ENCODE results near the gene DPP4. TPM values are rescaled to one million over a fixed set of nuclear protein-coding genes. Genes with fewer than 3 reads are reported as not detected.
"Not testable (repeated sequence)": the region's sequence is repeated elsewhere in the genome, so short reads cannot be mapped to it uniquely, and the experiment has no call there.

DPP4 gene
- polyA plus RNA-seq, 2 donors: 0.08 to 0.18 TPM

- H3K4me3 ChIP-seq (ENCODE audit: low read depth in 1 of 2, low read length in 2 of 2): no peak overlapping the region
- WGBS, 2 donors: 89 to 100% methylated on average over 1 of the region's 1 CpG
These were observed 85.4 kb downstream of the DPP4 start for GRCh38 chr2:161988589-161988988.

GRCh38 chr2:161987311-161987710, 86.7 kb downstream of the DPP4 start:
- H3K4me1 ChIP-seq (ENCODE audit: control insufficient read depth in 2 of 2, insufficient read depth in 2 of 2, low read length in 1 of 2): no peaks in the 10 kb centered on the region
- H3K27ac ChIP-seq (ENCODE audit: low read depth in 2 of 2, low read length in 1 of 2): no peak overlapping the region
- H3K4me3 ChIP-seq (ENCODE audit: low read depth in 1 of 2, low read length in 2 of 2): no peak overlapping the region
- H3K9me3 ChIP-seq (ENCODE audit: control insufficient read depth in 2 of 2, insufficient read depth in 1 of 2, low read depth in 1 of 2, low read length in 1 of 2): no peaks in the 10 kb centered on the region
- no peaks in the 10 kb centered on the region for H3K27me3 ChIP-seq (ENCODE audit: control insufficient read depth in 1 of 2, insufficient read depth in 2 of 2, low read length in 2 of 2)
- 78 to 88% methylated on average over 2 of the region's 2 CpGs for WGBS, 2 donors
- H3K36me3 ChIP-seq (ENCODE audit: control insufficient read depth in 2 of 2, insufficient read depth in 2 of 2, low read length in 1 of 2): no peaks in the 10 kb centered on the region

More at GRCh38 chr2:161988589-161988988, 85.4 kb downstream of the DPP4 start:
- no peaks in the 10 kb centered on the region for H3K9me3 ChIP-seq (ENCODE audit: control insufficient read depth in 2 of 2, insufficient read depth in 1 of 2, low read depth in 1 of 2, low read length in 1 of 2)
- no peak overlapping the region for H3K27ac ChIP-seq (ENCODE audit: low read depth in 2 of 2, low read length in 1 of 2)
- no peaks in the 10 kb centered on the region for H3K27me3 ChIP-seq (ENCODE audit: control insufficient read depth in 1 of 2, insufficient read depth in 2 of 2, low read length in 2 of 2)
- H3K36me3 ChIP-seq (ENCODE audit: control insufficient read depth in 2 of 2, insufficient read depth in 2 of 2, low read length in 1 of 2): no peaks in the 10 kb centered on the region
- H3K4me1 ChIP-seq (ENCODE audit: control insufficient read depth in 2 of 2, insufficient read depth in 2 of 2, low read length in 1 of 2): no peaks in the 10 kb centered on the region

- 82 to 89% methylated on average over 1 of the region's 1 CpG for WGBS, 2 donors
- no peaks in the 10 kb centered on the region for H3K9me3 ChIP-seq (ENCODE audit: control insufficient read depth in 2 of 2, insufficient read depth in 1 of 2, low read depth in 1 of 2, low read length in 1 of 2)
These were observed 90.1 kb downstream of the DPP4 start for GRCh38 chr2:161983866-161984265.

GRCh38 chr2:161983331-161983651, 90.7 kb downstream of the DPP4 start:
- H3K4me3 ChIP-seq (ENCODE audit: low read depth in 1 of 2, low read length in 2 of 2): no peak overlapping the region
- no peaks in the 10 kb centered on the region for H3K36me3 ChIP-seq (ENCODE audit: control insufficient read depth in 2 of 2, insufficient read depth in 2 of 2, low read length in 1 of 2)
- no peaks in the 10 kb centered on the region for H3K27me3 ChIP-seq (ENCODE audit: control insufficient read depth in 1 of 2, insufficient read depth in 2 of 2, low read length in 2 of 2)
- no peaks in the 10 kb centered on the region for H3K9me3 ChIP-seq (ENCODE audit: control insufficient read depth in 2 of 2, insufficient read depth in 1 of 2, low read depth in 1 of 2, low read length in 1 of 2)
- H3K4me1 ChIP-seq (ENCODE audit: control insufficient read depth in 2 of 2, insufficient read depth in 2 of 2, low read length in 1 of 2): no peaks in the 10 kb centered on the region
- WGBS, 2 donors: 29 to 47% methylated on average over 1 of the region's 1 CpG
- no peak overlapping the region for H3K27ac ChIP-seq (ENCODE audit: low read depth in 2 of 2, low read length in 1 of 2)

More at GRCh38 chr2:161983866-161984265, 90.1 kb downstream of the DPP4 start:
- H3K27ac ChIP-seq (ENCODE audit: low read depth in 2 of 2, low read length in 1 of 2): no peak overlapping the region
- H3K36me3 ChIP-seq (ENCODE audit: control insufficient read depth in 2 of 2, insufficient read depth in 2 of 2, low read length in 1 of 2): no peaks in the 10 kb centered on the region
- H3K27me3 ChIP-seq (ENCODE audit: control insufficient read depth in 1 of 2, insufficient read depth in 2 of 2, low read length in 2 of 2): no peaks in the 10 kb centered on the region
- H3K4me1 ChIP-seq (ENCODE audit: control insufficient read depth in 2 of 2, insufficient read depth in 2 of 2, low read length in 1 of 2): no peaks in the 10 kb centered on the region
- no peak overlapping the region for H3K4me3 ChIP-seq (ENCODE audit: low read depth in 1 of 2, low read length in 2 of 2)

GRCh38 chr2:161982548-161983330, 91.3 kb downstream of the DPP4 start:
- Histone ChIP-seq H3K4me1 (ENCODE audit: control insufficient read depth in 2 of 2, insufficient read depth in 2 of 2, low read length in 1 of 2) (no peaks in the 10 kb centered on the region), H3K27me3 (ENCODE audit: control insufficient read depth in 1 of 2, insufficient read depth in 2 of 2, low read length in 2 of 2) (no peaks in the 10 kb centered on the region), H3K27ac (ENCODE audit: low read depth in 2 of 2, low read length in 1 of 2) (no peak overlapping the region), H3K4me3 (ENCODE audit: low read depth in 1 of 2, low read length in 2 of 2) (no peak overlapping the region), H3K9me3 (ENCODE audit: control insufficient read depth in 2 of 2, insufficient read depth in 1 of 2, low read depth in 1 of 2, low read length in 1 of 2) (no peaks in the 10 kb centered on the region), H3K36me3 (ENCODE audit: control insufficient read depth in 2 of 2, insufficient read depth in 2 of 2, low read length in 1 of 2) (no peaks in the 10 kb centered on the region)
- 73 to 85% methylated on average over 7 of the region's 7 CpGs for WGBS, 2 donors

GRCh38 chr2:161981679-161982250, 92.2 kb downstream of the DPP4 start:
- H3K27ac ChIP-seq (ENCODE audit: low read depth in 2 of 2, low read length in 1 of 2): no peak overlapping the region
- 79 to 91% methylated on average over 10 of the region's 10 CpGs for WGBS, 2 donors

GRCh38 chr2:161980976-161981375, 93.0 kb downstream of the DPP4 start:
- H3K36me3 ChIP-seq (ENCODE audit: control insufficient read depth in 2 of 2, insufficient read depth in 2 of 2, low read length in 1 of 2): no peaks in the 10 kb centered on the region
- 19 to 27% methylated on average over 1 of the region's 1 CpG for WGBS, 2 donors
- no peaks in the 10 kb centered on the region for H3K9me3 ChIP-seq (ENCODE audit: control insufficient read depth in 2 of 2, insufficient read depth in 1 of 2, low read depth in 1 of 2, low read length in 1 of 2)
- no peak overlapping the region for H3K27ac ChIP-seq (ENCODE audit: low read depth in 2 of 2, low read length in 1 of 2)
- no peaks in the 10 kb centered on the region for H3K27me3 ChIP-seq (ENCODE audit: control insufficient read depth in 1 of 2, insufficient read depth in 2 of 2, low read length in 2 of 2)
- no peaks in the 10 kb centered on the region for H3K4me1 ChIP-seq (ENCODE audit: control insufficient read depth in 2 of 2, insufficient read depth in 2 of 2, low read length in 1 of 2)
- no peak overlapping the region for H3K4me3 ChIP-seq (ENCODE audit: low read depth in 1 of 2, low read length in 2 of 2)

More at GRCh38 chr2:161981679-161982250, 92.2 kb downstream of the DPP4 start:
- Histone ChIP-seq H3K27me3 (ENCODE audit: control insufficient read depth in 1 of 2, insufficient read depth in 2 of 2, low read length in 2 of 2) (no peaks in the 10 kb centered on the region), H3K4me1 (ENCODE audit: control insufficient read depth in 2 of 2, insufficient read depth in 2 of 2, low read length in 1 of 2) (no peaks in the 10 kb centered on the region), H3K36me3 (ENCODE audit: control insufficient read depth in 2 of 2, insufficient read depth in 2 of 2, low read length in 1 of 2) (no peaks in the 10 kb centered on the region), H3K4me3 (ENCODE audit: low read depth in 1 of 2, low read length in 2 of 2) (no peak overlapping the region), H3K9me3 (ENCODE audit: control insufficient read depth in 2 of 2, insufficient read depth in 1 of 2, low read depth in 1 of 2, low read length in 1 of 2) (no peaks in the 10 kb centered on the region)

- H3K27me3 ChIP-seq (ENCODE audit: control insufficient read depth in 1 of 2, insufficient read depth in 2 of 2, low read length in 2 of 2): no peaks in the 10 kb centered on the region
- 54 to 65% methylated on average over 2 of the region's 2 CpGs for WGBS, 2 donors
- H3K9me3 ChIP-seq (ENCODE audit: control insufficient read depth in 2 of 2, insufficient read depth in 1 of 2, low read depth in 1 of 2, low read length in 1 of 2): no peaks in the 10 kb centered on the region
- H3K27ac ChIP-seq (ENCODE audit: low read depth in 2 of 2, low read length in 1 of 2): no peak overlapping the region
- H3K36me3 ChIP-seq (ENCODE audit: control insufficient read depth in 2 of 2, insufficient read depth in 2 of 2, low read length in 1 of 2): no peaks in the 10 kb centered on the region
- no peaks in the 10 kb centered on the region for H3K4me1 ChIP-seq (ENCODE audit: control insufficient read depth in 2 of 2, insufficient read depth in 2 of 2, low read length in 1 of 2)
- no peak overlapping the region for H3K4me3 ChIP-seq (ENCODE audit: low read depth in 1 of 2, low read length in 2 of 2)
These were observed 94.5 kb downstream of the DPP4 start for GRCh38 chr2:161979490-161979889.

- H3K27me3 ChIP-seq (ENCODE audit: control insufficient read depth in 1 of 2, insufficient read depth in 2 of 2, low read length in 2 of 2); H3K9me3 ChIP-seq (ENCODE audit: control insufficient read depth in 2 of 2, insufficient read depth in 1 of 2, low read depth in 1 of 2, low read length in 1 of 2): not testable (repeated sequence)
- WGBS, 2 donors: 69 to 81% methylated on average over 6 of the region's 6 CpGs
These were observed 96.1 kb downstream of the DPP4 start for GRCh38 chr2:161977926-161978325.

GRCh38 chr2:161976917-161977316, 97.1 kb downstream of the DPP4 start:
- Histone ChIP-seq H3K36me3 (ENCODE audit: control insufficient read depth in 2 of 2, insufficient read depth in 2 of 2, low read length in 1 of 2) (no peaks in the 10 kb centered on the region), H3K27ac (ENCODE audit: low read depth in 2 of 2, low read length in 1 of 2) (no peak overlapping the region), H3K9me3 (ENCODE audit: control insufficient read depth in 2 of 2, insufficient read depth in 1 of 2, low read depth in 1 of 2, low read length in 1 of 2) (no peaks in the 10 kb centered on the region), H3K4me3 (ENCODE audit: low read depth in 1 of 2, low read length in 2 of 2) (no peak overlapping the region), H3K27me3 (ENCODE audit: control insufficient read depth in 1 of 2, insufficient read depth in 2 of 2, low read length in 2 of 2) (no peaks in the 10 kb centered on the region), H3K4me1 (ENCODE audit: control insufficient read depth in 2 of 2, insufficient read depth in 2 of 2, low read length in 1 of 2) (no peaks in the 10 kb centered on the region)

More at GRCh38 chr2:161977926-161978325, 96.1 kb downstream of the DPP4 start:
- H3K36me3 ChIP-seq (ENCODE audit: control insufficient read depth in 2 of 2, insufficient read depth in 2 of 2, low read length in 1 of 2); H3K4me1 ChIP-seq (ENCODE audit: control insufficient read depth in 2 of 2, insufficient read depth in 2 of 2, low read length in 1 of 2); H3K4me3 ChIP-seq (ENCODE audit: low read depth in 1 of 2, low read length in 2 of 2); H3K27ac ChIP-seq (ENCODE audit: low read depth in 2 of 2, low read length in 1 of 2): not testable (repeated sequence)
